Left forelimb (tissue), 1 donor: Measurements from ENCODE around the gene PHF21A.
"Not testable (repeated sequence)": the region's sequence is repeated elsewhere in the genome, so short reads cannot be mapped to it uniquely, and the experiment has no call there.

Experiments
- DNase-seq: peaks from one replicate; pipeline ENCODE4 v3.0.0-alpha.2; 2018; ENCODE audit warnings: low spot score

Gene PHF21A

DNA sequence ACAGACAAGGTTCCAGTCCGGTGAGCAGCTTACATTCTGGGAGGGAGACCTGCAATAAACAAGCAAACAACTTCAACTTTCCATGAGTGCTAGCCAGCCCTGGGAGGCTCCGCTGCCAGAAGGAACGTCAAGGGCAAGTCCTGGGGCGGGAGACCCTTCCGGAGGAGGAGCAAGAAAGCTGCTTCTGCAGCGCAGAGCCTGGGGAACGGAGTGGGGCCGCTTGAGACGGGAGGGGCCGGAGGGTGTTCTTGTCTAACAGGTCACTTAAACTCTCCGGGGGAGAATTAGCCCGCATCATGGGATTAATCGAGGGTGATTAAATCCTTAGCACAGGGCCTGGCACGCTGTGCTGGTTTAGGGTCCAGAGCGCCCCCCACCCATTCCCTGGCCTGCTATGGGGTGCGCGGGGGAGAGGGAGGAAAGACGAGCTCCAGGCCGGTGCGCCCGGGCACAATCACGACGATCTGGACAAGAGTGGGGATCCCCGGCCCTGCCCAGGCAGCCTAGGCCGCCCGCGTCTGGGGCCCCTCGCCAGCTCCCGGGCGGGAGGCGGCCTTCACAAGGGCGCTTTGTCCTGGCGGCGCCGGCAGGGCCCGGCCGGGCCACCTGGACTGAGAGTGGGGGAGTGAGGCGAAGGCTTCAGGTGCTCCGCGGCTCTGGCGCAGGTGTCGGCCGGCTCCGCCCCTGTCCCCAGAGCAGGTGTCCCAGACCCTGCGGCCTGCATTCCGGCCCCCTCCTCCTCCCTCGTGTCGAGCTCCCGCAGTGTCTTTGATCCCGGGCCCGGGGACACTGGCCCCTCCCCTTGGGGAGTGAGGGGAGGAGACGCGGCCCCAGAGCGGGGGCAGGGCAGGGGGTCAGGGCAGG is 199.5 kb downstream of the PHF21A start:
- DNase-seq = peak; percentile 60

DNA sequence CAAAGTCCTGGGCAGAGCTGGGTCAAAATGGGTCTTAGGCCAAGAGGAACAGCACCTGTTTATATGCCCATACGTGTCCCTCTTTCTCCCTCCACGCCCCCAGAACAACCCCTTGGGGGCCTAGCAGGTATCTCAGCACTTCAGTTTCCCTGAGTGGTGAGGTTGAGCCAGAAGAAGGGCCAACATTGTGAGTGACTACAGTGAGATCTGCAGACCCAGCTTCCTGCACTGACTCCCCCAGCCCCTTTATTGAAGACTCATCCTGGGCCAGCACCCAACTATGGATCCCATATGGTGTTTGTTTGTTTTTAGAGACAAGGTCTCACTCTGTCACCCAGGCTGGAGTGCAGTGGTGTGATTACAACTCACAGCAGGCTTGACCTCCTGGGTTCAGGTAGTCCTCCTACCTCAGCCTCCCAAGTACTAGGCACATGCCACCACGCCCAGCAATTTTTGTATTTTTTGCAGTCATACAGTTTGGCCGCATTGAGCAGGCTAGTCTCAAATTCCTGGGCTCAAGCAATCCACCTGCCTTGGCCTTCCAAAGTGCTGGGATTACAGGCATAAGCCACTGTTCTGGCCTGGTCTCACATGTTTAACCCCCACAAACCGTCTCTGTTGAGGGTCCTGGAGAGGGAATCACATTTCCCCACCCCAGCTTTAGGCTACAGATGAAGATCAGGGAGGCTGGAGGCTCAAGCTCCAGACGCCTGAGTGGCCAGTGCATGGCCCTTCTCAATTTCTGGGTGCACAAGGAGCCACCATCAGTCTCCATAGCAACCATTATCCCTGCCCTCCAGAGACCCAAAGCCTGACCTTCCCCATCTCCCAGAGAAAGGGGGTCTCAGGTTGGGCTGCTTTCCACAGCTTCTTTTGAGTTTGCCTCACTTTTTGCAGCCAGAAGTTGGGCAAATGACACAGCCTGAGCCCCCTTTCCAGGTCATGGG is 200.4 kb downstream of the PHF21A start:
- DNase-seq = peak; percentile 38

DNA sequence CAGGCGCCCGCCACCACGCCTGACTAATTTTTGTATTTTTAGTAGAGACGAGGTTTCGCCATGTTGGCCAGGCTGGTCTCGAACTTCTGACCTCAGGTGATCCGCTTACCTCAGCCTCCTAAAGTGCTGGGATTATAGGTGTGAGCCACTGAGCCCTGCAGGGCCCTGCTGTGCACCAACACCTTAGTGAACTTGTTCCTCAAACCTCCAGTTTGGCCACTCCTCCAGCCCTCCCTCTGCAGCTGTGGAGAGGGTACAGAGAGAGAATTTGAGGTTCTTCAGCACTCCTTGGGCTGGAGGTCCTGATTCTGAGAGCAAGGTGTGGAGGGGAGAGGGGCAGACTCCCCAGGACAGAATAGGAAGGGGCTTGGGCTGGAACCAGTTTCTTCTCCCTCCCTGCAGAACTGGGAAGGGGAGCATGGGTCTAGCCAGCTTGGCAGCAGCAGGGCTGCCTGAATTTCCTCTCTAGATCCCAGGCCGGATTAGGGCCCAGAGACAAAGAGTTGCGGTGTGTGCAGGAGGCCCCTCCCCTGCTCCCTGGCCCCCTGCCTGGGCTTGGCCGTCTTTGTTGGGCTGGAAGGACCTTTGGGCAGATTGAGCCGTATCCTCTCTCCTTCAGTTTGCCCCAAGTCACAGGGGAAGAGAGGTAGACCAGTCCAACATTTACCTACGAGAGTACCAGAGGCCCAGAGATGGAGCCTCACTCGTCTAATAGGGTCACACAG is 201.3 kb downstream of the PHF21A start:
- DNase-seq = peak; percentile 59

DNA sequence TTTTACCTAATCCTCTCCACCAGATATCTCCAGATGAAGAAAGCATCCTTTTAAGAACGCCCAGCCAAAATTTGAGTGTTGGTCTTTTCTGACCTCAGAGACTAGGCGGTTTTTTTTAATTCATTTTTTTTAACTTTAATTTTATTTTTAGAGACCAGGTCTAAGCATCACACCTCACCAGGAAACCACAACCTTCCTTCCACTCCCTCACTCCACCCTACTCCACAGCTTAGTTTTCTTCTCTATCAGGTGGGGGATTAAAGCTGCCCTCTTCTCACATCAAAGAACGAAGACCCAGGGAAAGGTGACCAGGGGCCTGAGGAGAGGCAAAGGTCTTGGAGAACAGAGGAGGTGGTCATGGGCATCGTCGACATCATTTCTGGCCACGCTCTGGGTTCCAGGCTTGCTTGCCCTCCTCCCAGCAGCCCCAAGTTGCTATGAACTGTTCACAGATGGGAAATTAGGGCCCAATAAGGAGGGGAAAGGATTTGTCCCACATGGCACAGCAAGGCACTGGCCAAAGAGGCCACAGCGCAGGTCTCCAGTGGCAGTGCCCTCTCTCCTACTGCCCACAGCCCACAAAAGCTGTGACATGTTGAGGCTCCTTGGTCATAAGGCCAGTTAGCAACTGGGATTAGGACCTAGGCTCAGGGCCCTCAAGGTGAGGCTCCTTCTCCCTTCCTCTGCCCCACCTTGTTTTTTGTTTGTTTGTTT is 202.1 kb downstream of the PHF21A start:
- DNase-seq = no peak

DNA sequence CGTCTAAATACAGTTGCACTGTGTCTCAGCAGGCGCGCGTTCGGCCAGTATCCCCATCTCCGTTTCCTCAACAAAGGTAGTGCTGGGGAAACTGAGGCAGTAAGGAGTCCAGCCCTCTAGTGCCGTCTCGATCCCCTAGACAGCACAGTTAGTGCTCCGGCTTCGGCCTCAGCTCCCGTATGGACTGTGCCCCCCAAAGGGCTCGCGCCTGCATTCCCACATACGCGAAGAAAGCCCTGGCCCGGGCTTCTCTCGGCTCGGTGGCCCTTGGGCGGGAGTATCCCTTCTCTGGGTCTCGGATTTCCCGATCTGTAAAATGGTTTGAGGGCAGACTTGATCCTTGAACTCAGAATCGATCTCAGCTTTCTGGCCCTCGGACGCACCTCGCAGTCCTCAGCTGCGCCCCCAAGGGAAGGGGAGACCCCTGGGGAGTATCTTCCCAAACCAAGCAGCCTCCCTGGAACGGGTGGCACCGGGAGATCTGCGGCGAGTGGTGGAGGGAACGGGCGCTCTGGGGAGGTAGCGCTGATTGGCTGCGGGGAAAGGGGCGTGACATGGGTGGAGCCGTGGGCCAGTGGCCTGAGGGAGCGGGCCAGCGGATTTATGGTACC is 202.8 kb downstream of the PHF21A start:
- no peak for DNase-seq

DNA sequence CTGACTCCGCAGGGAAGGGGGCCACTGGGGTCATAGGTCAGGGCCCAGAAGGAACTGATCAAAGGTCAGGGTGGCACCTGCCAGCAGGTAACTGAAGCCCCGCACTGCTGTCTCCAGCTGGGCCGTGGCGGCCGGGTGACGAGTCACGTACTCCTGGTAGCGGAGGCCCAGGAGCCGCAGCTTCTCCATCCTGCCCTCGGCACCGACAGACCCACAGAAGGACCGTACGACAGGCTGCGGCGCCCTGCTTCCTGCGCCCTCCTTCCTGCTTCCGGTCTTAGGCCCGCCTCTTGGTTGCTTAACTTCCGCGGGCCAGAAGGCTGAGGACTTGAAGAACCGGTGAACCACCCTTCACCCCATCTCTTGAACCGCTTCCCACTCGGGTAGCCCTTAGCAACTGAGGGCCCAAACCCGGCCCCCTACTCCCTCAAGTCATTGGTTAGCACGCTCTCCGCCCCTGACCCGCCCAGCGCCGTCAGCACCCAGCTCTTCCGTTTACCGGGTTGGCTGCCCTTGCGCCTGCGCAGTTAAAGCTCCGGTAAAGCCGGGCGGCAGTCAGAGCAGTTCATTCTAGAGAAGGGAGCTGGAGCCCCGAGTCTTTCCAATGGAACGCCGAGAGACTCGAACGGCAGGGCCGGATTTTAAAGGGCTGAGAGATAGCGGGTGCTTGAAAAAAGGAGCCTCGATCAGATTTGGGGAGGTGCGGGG is 203.5 kb downstream of the PHF21A start, which contains the start of gene PEX16:
Gene PEX16 (minus strand): TSS at position 255 of the 708 bp plus-strand sequence. CDS start 66 bp downstream, at position 189.
- DNase-seq = peak; percentile 97

DNA sequence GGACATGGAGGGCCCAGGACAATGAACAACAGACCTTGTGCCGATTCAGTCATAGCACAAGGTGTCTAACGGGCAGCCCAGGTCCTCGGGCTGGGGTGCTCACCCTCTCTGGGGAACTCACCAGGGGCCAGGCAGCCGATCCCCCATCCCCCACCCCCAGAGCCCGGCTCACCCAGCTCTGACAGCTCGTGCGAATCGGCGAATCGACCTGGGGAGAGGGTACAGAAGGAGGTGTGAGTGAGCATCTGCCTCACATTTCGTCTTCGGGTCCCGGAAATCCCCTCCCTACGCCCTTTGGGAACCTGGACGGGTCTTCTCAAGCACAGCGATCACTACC is 204.0 kb downstream of the PHF21A start:
- DNase-seq = no peak

DNA sequence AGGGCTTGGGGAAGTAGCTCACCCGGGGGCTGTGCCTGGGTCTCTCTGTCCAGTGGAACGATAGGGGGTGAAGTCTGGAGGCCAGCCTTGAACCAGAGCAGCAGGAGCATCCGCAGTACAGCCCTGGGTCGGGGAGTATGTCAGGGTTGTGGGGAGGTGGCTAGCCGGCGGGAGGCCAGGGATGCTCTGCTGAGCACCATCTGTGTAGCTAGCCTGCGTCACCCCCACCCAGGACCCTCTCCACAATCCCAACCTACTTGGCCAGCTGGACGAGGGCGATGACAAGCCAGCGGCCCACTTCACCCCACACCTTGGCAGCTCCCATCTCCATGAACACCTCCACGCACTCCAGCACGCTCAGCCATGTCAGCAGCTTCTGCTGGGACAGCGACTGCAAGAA is 205.8 kb downstream of the PHF21A start:
- DNase-seq = no peak

DNA sequence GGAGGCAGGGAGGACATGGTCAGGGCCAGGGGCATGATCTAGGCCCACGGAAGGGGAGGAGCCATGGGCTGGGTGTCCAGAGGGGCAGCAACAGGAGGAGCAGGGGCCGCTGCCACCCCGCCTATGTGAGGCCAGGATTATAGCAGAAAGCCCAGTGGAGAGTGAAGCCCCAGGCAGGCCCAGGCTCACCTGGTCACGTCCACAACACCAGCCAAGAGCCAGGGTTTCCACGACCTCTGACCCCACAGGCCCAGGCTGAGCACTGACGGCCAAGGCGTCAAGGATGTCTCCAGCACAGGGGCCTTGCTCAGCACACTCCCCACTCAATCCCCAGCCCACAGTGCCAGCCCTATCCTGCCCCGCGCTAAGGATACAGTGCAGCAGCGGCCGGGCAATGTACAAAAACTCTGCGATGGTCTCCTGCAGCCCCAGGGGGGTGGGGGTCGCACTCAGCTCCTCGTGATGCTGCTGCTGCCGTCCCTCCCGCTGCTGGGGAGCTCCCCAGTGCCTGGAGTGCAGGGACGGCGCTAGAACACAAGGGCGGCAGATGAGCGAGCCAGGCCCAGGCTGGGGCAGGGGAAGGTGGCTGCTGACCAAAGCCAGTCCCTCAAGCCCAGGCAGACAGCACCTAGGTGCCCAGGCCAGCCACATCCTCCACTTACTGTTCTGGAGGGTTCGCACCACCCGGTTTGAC is 207.2 kb downstream of the PHF21A start:
- DNase-seq = no peak

DNA sequence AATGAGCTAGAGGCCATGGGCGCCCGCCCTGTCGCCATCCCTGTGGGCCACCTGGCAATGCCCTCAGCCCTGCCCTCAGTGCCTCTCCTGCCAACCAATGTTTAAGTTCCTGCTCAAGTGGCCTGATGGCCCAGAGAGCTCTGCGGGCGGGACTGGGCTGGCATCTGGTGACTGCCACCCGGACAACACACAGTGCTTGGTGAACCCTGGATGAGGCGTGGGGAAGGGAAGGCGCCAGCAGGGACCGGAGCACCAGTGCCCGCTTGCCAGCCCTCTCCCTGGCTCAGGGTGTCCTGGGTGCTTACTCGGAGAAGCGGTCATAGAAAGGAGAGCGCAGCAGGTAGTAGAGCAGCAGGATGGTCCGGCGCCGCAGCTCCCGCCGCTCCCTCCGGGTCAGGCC is 207.7 kb downstream of the PHF21A start:
- DNase-seq = no peak

DNA sequence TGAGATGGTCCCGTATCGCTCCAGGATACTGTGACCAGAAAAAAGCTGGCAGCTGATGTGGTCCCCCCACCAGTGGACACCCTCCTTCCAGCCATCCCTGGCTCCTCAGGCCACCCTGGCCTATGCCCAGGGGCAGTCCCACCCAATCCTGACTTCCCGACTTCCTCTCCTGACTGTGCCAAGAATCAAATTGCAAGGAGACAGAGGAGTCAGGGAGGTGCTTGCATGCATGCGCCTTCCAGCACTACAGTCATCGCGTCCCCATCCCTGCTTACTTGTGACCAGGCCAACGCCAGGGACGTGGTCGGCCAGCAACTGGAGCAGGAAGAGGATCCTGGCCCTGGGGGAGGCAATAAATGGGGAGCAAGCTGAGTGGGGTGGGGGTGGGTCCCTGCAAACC is 210.6 kb downstream of the PHF21A start:
- DNase-seq = no peak

DNA sequence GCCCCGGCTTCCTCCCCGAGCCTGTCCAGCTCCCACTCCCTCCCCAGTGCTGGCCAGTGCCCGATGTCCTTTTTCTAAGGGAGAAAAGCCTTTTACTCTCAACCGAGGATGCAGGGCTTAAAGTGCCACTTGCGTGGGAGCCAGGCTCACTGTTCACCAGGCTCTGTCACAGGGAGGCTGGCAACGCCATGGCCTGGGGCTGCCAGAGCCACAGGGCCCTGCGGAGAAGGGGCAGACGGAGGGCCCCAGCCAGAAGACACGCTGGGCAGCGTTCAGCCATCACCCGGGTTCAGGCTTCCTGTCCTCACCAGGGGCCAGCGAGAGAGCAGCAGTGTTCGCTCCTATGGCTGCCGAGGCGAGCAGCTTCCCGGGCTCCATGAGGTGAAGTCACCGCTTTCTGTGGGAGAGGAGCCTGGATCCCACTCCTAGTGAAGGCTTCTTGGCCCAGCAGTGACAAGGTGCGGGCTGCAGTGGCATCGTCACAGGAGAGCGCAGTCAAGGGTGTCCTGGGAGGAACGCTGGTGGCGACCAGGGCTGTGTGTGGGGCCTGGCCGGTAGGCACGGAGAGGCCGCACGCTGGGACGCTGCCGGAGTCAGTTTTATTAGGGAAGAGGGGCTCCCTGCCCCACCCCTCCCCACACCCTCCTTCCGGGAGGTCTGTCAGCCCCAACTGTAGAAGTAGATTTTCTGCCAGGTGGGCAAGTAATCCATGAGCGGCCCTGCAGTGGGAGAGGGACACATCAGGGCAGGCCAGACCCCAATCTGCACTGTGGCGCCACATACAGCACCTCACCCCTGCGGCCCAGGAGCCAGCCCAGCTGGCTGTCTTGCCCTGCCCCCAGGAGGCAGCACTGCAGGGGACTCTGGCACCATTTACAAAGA is 211.4 kb downstream of the PHF21A start:
- no peak for DNase-seq

DNA sequence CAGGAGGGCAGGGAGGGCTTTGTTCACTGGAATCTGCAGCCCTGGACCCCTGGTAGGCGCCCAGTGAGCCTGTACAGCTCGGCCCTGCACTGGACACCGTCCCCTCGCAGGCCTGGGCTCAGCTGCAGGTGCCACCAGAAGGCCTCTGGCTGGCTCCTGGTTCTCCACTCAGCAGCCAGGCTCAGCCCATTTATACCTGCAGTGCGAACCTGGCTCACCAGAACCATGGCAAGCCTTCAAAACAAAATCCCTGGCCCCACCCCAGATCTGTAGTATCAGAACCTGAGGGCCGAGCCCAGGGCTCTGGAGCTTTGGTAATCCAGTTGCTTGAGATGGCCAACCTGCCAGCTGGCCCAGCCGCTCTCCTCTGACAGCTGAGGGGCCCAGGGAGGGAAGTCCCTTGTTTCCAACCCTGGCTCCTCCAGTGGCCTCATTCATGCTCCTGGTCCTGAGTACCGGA is 213.3 kb downstream of the PHF21A start:
- DNase-seq = no peak

DNA sequence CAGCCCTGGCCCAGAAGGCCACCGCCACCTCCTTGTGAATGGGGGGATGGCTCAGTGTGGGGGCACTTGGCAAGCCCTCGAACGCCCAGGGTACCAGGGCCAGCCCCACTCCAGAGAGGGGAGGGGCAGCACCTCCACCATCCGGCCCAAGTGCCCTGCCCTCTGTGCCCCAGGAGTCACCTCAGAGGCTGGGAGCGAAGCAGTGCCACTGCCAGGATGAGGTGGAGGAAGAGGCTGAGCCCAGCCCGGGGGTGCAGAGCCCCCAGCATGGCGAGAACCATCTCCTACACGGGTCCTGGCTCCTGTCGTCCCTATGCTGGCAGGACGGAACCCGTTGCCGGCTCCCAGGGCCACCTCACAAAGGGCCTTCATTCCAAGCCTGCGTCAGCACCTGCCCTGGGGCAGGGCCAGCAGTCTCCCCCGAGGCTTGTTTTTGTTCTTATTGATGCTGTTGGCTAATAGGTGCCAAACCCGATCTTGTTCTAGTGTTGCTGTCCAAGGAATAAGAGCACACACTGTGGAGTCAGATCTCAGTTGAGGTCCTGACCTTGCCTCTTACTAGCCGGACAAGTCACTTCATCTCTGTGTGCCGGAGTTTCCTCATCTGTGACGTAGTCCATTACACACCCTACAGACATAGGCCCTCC is 214.2 kb downstream of the PHF21A start, which contains the start of gene FREY1:
Gene FREY1 (minus strand): TSS at position 307 of the 647 bp plus-strand sequence. CDS start 26 bp downstream, at position 281.
- no peak for DNase-seq

DNA sequence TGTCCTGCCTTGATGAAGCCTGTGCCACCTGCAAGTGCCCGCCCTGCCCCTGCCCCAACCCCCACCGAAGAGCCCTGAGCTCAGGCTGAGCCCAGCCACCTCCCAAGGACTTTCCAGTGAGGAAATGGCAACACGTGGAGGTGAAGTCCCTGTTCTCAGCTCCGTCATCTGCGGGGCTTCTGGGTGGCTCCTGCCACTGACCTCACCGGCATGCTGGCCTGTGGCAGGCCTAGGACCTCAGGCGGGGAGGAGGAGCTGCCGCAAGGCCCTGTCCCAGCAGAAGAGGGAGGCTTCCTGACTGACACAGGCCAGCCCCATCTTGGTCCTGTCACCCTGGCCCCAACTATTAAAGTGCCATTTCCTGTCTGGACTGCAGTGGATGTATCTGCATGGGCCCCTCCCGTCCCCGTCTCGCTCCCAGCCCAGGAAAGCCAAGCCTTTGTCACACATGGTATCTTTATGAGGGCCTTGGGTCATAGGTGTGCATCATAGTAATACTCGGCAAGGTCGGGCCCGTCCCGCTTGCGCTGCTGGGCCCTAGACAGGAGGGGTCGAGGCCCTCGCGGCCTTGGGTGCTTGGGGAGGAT is 215.1 kb downstream of the PHF21A start:
- no peak for DNase-seq

DNA sequence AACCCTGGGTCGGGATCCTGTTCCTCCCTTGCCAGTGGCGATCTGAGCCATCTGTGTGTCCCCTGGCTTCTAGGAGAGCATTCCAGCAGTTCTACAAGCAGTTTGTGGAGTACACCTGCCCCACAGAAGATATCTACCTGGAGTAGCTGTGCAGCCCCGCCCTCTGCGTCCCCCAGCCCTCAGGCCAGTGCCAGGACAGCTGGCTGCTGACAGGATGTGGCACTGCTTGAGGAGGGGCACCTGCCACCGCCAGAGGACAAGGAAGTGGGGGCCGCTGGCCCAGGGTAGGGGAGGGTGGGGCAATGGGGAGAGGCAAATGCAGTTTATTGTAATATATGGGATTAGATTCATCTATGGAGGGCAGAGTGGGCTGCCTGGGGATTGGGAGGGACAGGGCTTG is 215.7 kb downstream of the PHF21A start:
- not testable (repeated sequence) for DNase-seq

DNA sequence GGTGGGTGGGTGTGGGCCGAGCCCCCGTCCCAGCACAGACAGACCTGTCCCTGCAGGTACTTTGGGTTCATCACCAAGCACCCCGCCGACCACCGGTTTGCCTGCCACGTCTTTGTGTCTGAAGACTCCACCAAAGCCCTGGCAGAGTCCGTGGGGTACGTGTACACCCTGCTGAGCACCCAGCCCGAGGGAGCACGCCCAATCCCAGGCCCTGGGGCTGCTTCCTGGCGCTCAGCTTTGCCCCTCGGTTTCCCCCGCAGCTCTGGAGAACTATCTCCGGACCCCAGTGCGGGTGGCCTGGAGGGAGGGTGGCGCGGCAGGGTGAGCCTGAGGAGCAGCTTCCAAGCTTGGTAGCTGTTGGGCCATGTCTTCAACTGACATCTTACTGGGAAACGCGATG is 216.2 kb downstream of the PHF21A start:
- DNase-seq = no peak
